Neural progenitor cell (in vitro differentiated cells): Measurements from ENCODE around the gene PNCK. TPM values are rescaled to one million over a fixed set of nuclear protein-coding genes. Genes with fewer than 3 reads are reported as not detected.
A peak's percentile ranks its signal among the peaks of the same experiment; 100 is the strongest.

Experiments used
- DNase-seq: peaks from one replicate; pipeline ENCODE4 v3.0.0-alpha.2; 2016; ENCODE audit warnings: low spot score
- H2AFZ ChIP-seq: fragments of 200-600 bp; sonication (generic); replicated peaks from 2 replicates; pipeline ENCODE4 v1.6.1; 2016; ENCODE audit warnings: antibody characterized with exemption
- H3F3A ChIP-seq: fragments of 200-600 bp; sonication (generic); 2 replicates; pipeline ENCODE4 v1.6.1; 2016; ENCODE audit warnings: antibody characterized with exemption, low read depth
- H3K27ac ChIP-seq: fragments of 200-600 bp; sonication (generic); 2 replicates; pipeline ENCODE4 v1.5.1; 2016; ENCODE audit warnings: mild to moderate bottlenecking
- H3K27me3 ChIP-seq: fragments of 200-600 bp; sonication (generic); 2 replicates; pipeline ENCODE4 v1.6.1; 2016; ENCODE audit warnings: mild to moderate bottlenecking, moderate library complexity
- H3K36me3 ChIP-seq: fragments of 200-600 bp; sonication (generic); 2 replicates; pipeline ENCODE4 v1.5.1; 2016
- H3K4me1 ChIP-seq: fragments of 200-600 bp; sonication (generic); 2 replicates; pipeline ENCODE4 v1.6.1; 2016; ENCODE audit warnings: mixed run types
- H3K4me2 ChIP-seq: fragments of 200-600 bp; sonication (generic); 2 replicates; pipeline ENCODE4 v1.6.1; 2016
- H3K4me3 ChIP-seq: fragments of 200-600 bp; sonication (generic); 2 replicates; pipeline ENCODE4 v1.5.1; 2016
- H3K79me2 ChIP-seq: fragments of 200-600 bp; sonication (generic); 2 replicates; pipeline ENCODE4 v1.6.1; 2016; ENCODE audit warnings: low read depth
- H3K9ac ChIP-seq: fragments of 200-600 bp; sonication (generic); 2 replicates; pipeline ENCODE4 v1.6.1; 2016
- H3K9me3 ChIP-seq: fragments of 200-600 bp; sonication (generic); 2 replicates; pipeline ENCODE4 v1.5.1; 2016; ENCODE audit warnings: low read depth
- H4K20me1 ChIP-seq: fragments of 200-600 bp; sonication (generic); 2 replicates; pipeline ENCODE4 v1.6.1; 2016; ENCODE audit warnings: low read depth
- H3K27ac Mint-ChIP-seq: 3 replicates; pipeline ENCODE4 v1.8.0; 2021; ENCODE audit warnings: mixed read lengths
- H3K27me3 Mint-ChIP-seq: 2 replicates; pipeline ENCODE4 v1.8.0; 2022; ENCODE audit warnings: low read depth, mild to moderate bottlenecking, inconsistent platforms, moderate library complexity, mixed read lengths; ENCODE audit not compliant: insufficient read depth
- H3K36me3 Mint-ChIP-seq: 3 replicates; pipeline ENCODE4 v1.8.0; 2021; ENCODE audit warnings: mixed read lengths
- H3K4me1 Mint-ChIP-seq: 3 replicates; pipeline ENCODE4 v1.8.0; 2021; ENCODE audit warnings: mixed read lengths
- H3K4me3 Mint-ChIP-seq: 3 replicates; pipeline ENCODE4 v1.8.0; 2021; ENCODE audit warnings: mild to moderate bottlenecking, moderate library complexity, mixed read lengths
- H3K9me3 Mint-ChIP-seq: 3 replicates; pipeline ENCODE4 v1.8.0; 2020; ENCODE audit warnings: mixed read lengths
- EZH2 ChIP-seq: fragments of 200-600 bp; sonication (generic); IDR thresholded peaks from 2 replicates; pipeline ENCODE4 v1.6.1; 2017; ENCODE audit warnings: antibody characterized with exemption, mild to moderate bottlenecking, moderate library complexity
- EZH2phosphoT487 ChIP-seq: fragments of 200-600 bp; sonication (generic); IDR thresholded peaks from 2 replicates; pipeline ENCODE4 v1.6.1; 2017; ENCODE audit warnings: antibody characterized with exemption
- total RNA-seq: library from RNA; depleted of rRNA; stranded (reverse); fragments of >200 nt; gene quantifications from 2 replicates; pipeline ENCODE4 v1.2.3, GENCODE V29; 2015; ENCODE audit warnings: low replicate concordance
- TF ChIP-seq, protein P1 (sequence below): fragments of 200-600 bp; sonication (generic); IDR thresholded peaks from 2 replicates; pipeline ENCODE4 v1.5.1; 2017; ENCODE audit warnings: antibody characterized with exemption, mild to moderate bottlenecking

Gene PNCK
- total RNA-seq, 1 donor from 2014 or later = 19.7 TPM

DNA sequence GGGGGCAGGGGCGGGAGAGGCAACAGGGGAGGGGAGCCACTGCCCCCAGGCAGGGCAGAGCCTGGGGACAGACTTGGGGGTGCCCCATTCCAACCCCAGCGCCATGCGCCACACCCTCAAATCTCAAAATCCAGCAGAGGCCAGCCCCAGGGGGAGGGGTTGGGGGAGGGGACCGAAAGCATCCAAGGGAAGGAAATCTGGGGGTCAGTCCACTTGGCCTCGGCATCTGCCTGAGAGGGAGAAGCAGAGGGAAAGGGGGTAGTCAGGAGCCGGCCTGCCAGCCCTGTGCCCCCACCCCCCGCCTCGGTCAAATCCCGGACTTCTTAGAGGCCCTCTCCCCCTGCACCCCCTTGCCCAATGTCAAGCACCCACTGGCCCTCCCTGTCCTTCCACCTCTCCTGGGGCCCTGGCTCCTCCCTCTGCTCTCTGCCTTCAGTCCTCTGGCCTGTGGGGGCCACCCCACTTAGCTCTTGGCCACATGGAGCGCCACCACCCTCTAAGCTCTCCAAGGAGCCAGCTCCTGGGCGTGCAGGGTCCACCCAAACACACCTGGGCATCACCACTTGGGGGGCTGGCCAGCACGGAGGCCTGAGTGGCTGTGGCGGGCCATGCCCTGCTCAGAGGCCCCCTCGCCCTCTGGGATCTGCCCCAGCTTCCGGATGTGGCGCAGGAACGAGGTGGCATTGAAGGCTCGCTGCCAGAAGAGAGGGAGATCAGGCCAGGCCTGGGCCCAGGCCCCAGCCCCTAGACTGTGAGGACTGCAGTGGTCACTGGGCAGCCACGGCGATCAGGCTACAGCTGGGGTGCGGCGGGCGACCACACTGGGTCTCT is 3.5 kb downstream of the PNCK start:
- no peaks in the 10 kb centered on the region for H3F3A ChIP-seq
- H3K9me3 ChIP-seq = no peaks in the 10 kb centered on the region
- H3K4me1 ChIP-seq = peaks cover 5% of the 10 kb centered on the region
- no peak overlapping the region for H3K9ac ChIP-seq
- no peak overlapping the region for H3K4me2 ChIP-seq
- no peaks in the 10 kb centered on the region for H3K27me3 ChIP-seq
- H2AFZ ChIP-seq = no peak overlapping the region
- H3K4me3 ChIP-seq = no peak overlapping the region
- Mint-ChIP-seq H3K36me3 (peaks cover 2% of the 10 kb centered on the region), H3K4me3 (no peak overlapping the region), H3K9me3 (peaks cover 51% of the 10 kb centered on the region), H3K27ac (no peak overlapping the region), H3K4me1 (peaks cover 23% of the 10 kb centered on the region), H3K27me3 (peaks cover 19% of the 10 kb centered on the region)
- H4K20me1 ChIP-seq = no peaks in the 10 kb centered on the region
- H3K27ac ChIP-seq = no peak overlapping the region
- TF ChIP-seq, protein P1, sequence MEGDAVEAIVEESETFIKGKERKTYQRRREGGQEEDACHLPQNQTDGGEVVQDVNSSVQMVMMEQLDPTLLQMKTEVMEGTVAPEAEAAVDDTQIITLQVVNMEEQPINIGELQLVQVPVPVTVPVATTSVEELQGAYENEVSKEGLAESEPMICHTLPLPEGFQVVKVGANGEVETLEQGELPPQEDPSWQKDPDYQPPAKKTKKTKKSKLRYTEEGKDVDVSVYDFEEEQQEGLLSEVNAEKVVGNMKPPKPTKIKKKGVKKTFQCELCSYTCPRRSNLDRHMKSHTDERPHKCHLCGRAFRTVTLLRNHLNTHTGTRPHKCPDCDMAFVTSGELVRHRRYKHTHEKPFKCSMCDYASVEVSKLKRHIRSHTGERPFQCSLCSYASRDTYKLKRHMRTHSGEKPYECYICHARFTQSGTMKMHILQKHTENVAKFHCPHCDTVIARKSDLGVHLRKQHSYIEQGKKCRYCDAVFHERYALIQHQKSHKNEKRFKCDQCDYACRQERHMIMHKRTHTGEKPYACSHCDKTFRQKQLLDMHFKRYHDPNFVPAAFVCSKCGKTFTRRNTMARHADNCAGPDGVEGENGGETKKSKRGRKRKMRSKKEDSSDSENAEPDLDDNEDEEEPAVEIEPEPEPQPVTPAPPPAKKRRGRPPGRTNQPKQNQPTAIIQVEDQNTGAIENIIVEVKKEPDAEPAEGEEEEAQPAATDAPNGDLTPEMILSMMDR = no peak
- no peak for TF ChIP-seq EZH2
- TF ChIP-seq EZH2phosphoT487 = no peak
- no peaks in the 10 kb centered on the region for H3K36me3 ChIP-seq
- DNase-seq = no peak
- no peaks in the 10 kb centered on the region for H3K79me2 ChIP-seq

DNA sequence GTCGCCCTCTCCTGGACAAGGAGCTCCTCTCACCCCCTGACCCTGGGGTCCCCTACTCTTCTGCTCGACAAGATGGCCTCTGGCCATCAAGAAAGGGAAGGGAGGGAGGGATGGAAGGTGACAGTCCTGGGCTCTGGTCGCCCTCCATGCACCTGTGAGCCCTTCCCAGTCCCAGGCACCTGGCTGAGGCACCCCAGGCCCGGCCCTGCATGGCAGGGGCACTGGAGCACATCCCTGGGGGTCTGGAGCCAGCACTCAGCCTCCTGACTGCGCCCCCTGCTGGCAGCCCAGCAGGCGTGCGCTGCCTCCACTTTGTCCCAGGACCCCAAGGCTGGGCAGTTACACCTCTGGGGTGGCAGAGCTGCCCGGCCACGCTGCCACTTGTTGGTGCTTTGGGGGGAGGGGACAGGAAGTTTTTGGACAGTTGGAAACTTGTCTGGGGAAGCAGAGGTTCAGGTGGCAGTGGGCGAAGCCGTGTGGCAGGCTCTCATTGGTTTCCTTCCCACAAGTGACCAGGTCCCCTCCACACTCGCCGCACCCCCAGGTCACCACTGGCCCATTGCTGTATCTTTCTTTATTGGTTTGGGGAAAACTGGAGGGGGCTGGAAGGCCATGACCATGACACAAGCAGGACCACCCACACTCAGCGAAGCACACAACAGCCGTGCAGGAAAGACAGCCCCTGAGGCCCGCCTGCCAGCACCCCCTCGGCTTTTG is 4.3 kb downstream of the PNCK start:
- Histone ChIP-seq H3F3A (no peaks in the 10 kb centered on the region), H2AFZ (no peak overlapping the region), H3K27me3 (peaks cover 2% of the 10 kb centered on the region), H3K4me1 (peaks cover under 1% of the 10 kb centered on the region), H4K20me1 (no peaks in the 10 kb centered on the region), H3K9me3 (no peaks in the 10 kb centered on the region), H3K27ac (no peak overlapping the region), H3K9ac (no peak overlapping the region), H3K36me3 (no peaks in the 10 kb centered on the region), H3K4me3 (no peak overlapping the region), H3K79me2 (no peaks in the 10 kb centered on the region), H3K4me2 (no peak overlapping the region)
- H3K4me3 Mint-ChIP-seq = no peak overlapping the region
- H3K36me3 Mint-ChIP-seq = peaks cover 2% of the 10 kb centered on the region
- DNase-seq = peak; percentile 62
- H3K27ac Mint-ChIP-seq = no peak overlapping the region
- H3K27me3 Mint-ChIP-seq = peaks cover 15% of the 10 kb centered on the region
- no peak for TF ChIP-seq EZH2phosphoT487
- TF ChIP-seq, protein P1 = peak; percentile 73
- peaks cover 44% of the 10 kb centered on the region for H3K9me3 Mint-ChIP-seq
- H3K4me1 Mint-ChIP-seq = peaks cover 17% of the 10 kb centered on the region

DNA sequence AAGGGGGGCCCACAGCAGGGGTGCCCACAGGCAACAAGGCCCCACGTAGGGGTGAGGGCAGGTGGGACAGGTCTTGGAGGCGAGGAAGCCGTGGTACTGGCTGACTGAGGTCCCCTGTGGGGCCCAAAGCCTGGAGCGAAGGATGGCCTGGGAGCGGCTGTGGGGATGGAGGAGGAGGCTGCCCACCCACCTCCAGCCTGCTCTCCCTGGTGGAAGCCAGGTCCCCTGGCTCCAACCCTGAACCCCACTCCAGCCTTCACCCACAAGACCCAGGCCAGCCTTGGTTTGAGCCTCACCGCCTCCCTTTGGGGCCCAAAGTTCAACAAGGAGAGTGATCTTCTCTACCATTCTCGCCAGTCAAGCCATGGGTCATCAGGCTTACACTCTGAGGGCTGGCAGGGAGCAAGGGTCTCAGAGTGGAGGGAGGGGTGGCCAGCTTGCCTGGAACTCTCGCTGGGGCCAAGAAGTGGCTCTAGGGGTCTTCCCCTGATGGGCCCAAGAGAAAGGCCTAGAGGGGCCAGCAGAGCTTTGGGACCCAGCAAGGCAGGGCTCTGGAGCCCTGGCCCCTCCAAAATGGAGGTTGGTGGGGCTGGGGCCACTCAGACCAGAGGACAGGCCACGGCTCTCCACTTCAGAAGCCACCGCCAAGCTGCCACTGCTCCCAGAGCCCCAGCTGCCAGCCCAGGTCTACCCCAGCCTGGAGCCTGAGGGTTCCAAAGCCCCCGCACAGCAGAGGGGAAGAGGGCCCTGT is 5.0 kb downstream of the PNCK start:
- Histone ChIP-seq H3K79me2 (no peaks in the 10 kb centered on the region), H3K4me3 (no peak overlapping the region), H3K4me2 (no peak overlapping the region), H3K9ac (no peak overlapping the region), H3F3A (no peaks in the 10 kb centered on the region), H3K36me3 (no peaks in the 10 kb centered on the region), H3K27ac (no peak overlapping the region), H3K27me3 (peaks cover 7% of the 10 kb centered on the region), H3K9me3 (no peaks in the 10 kb centered on the region), H4K20me1 (no peaks in the 10 kb centered on the region), H3K4me1 (no peaks in the 10 kb centered on the region), H2AFZ (no peak overlapping the region)
- peaks cover 41% of the 10 kb centered on the region for H3K9me3 Mint-ChIP-seq
- DNase-seq = no peak
- H3K27ac Mint-ChIP-seq = no peak overlapping the region
- peaks cover 18% of the 10 kb centered on the region for H3K27me3 Mint-ChIP-seq
- H3K4me3 Mint-ChIP-seq = peak overlapping the region; percentile 21
- TF ChIP-seq EZH2phosphoT487 (no peak), EZH2 (no peak)
- TF ChIP-seq, protein P1 = no peak
- H3K36me3 Mint-ChIP-seq = peaks cover 2% of the 10 kb centered on the region
- H3K4me1 Mint-ChIP-seq = peaks cover 13% of the 10 kb centered on the region
